ENCODE results near the gene CLSTN2. TPM values are rescaled to one million over a fixed set of nuclear protein-coding genes. Genes with fewer than 3 reads are reported as not detected.

The CLSTN2 gene
- total and polyA plus RNA-seq, 2 experiments from 2014 or later = 23.0 to 27.0 TPM

- no peaks in the 10 kb centered on the region for H3K36me3 ChIP-seq (replicated peaks; ENCODE audit: insufficient read depth, low read depth)
Observed at GRCh38 chr3:140015741-140016140, 80.8 kb downstream of the CLSTN2 start.

DNA sequence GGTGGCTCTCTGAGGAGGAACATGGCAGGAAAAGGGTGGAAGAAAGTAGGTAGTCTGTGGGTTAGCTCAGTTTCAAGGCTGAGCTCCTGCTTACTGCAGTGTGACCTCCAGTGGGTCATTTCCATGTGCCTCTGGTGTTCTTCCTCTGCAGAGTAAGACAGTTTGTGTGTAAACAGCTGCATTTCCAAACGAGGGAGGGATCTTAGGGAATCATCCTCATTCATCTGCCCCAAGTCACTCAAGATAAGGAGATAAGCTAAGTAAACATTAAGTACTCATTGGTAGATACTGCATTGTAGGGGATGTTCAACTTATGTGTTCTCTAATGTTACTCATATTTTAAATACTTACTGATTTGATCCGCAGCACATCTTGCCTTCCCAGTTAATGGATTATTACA, 83.6 kb downstream of the CLSTN2 start:
- H3K27me3 ChIP-seq = no peaks in the 10 kb centered on the region
- 31% methylated on average over 2 of the region's 2 CpGs for WGBS (ENCODE audit: low lambda C conversion rate, missing lambda C conversion rate)
- no peak overlapping the region for H2AFZ ChIP-seq
- no peak overlapping the region for H3K4me3 ChIP-seq
- H3K9me3 ChIP-seq (ENCODE audit: low read depth) = no peaks in the 10 kb centered on the region
- peaks cover 5% of the 10 kb centered on the region for H3K4me1 ChIP-seq (ENCODE audit: insufficient read depth)
- DNase-seq (ENCODE audit: low spot score) = no peak
- H3K4me2 ChIP-seq = no peak overlapping the region
- H3K36me3 ChIP-seq (replicated peaks; ENCODE audit: insufficient read depth, low read depth) = no peaks in the 10 kb centered on the region
- no peaks in the 10 kb centered on the region for H3K79me2 ChIP-seq
- no peak overlapping the region for H3K27ac ChIP-seq
- H3K9me2 ChIP-seq (replicated peaks; ENCODE audit: insufficient read depth) = no peaks in the 10 kb centered on the region
- no peaks in the 10 kb centered on the region for H4K20me1 ChIP-seq (ENCODE audit: insufficient read depth, poor library complexity, severe bottlenecking)
- TF ChIP-seq EZH2 (IDR thresholded peaks at IDR 0.05; ENCODE audit: borderline replicate concordance) (no peak), EZH2phosphoT487 (IDR thresholded peaks at IDR 0.05; ENCODE audit: low read depth, severe bottlenecking, unreplicated experiment) (no peak)

More at GRCh38 chr3:140015741-140016140, 80.8 kb downstream of the CLSTN2 start:
- no peaks in the 10 kb centered on the region for H3K9me3 ChIP-seq (ENCODE audit: low read depth)
- 91% methylated on average over 3 of the region's 3 CpGs for WGBS (ENCODE audit: low lambda C conversion rate, missing lambda C conversion rate)
- no peaks in the 10 kb centered on the region for H3K79me2 ChIP-seq
- H3K4me1 ChIP-seq (ENCODE audit: insufficient read depth) = peaks cover 5% of the 10 kb centered on the region
- no peak for DNase-seq (ENCODE audit: low spot score)
- H4K20me1 ChIP-seq (ENCODE audit: insufficient read depth, poor library complexity, severe bottlenecking) = no peaks in the 10 kb centered on the region
- H3K27me3 ChIP-seq = no peaks in the 10 kb centered on the region
- no peak overlapping the region for H2AFZ ChIP-seq
- H3K4me2 ChIP-seq = no peak overlapping the region
- no peaks in the 10 kb centered on the region for H3K9me2 ChIP-seq (replicated peaks; ENCODE audit: insufficient read depth)
- no peak overlapping the region for H3K27ac ChIP-seq
- TF ChIP-seq EZH2 (IDR thresholded peaks at IDR 0.05; ENCODE audit: borderline replicate concordance) (no peak), CTCF (IDR thresholded peaks at IDR 0.05; ENCODE audit: poor library complexity) (no peak), EZH2phosphoT487 (IDR thresholded peaks at IDR 0.05; ENCODE audit: low read depth, severe bottlenecking, unreplicated experiment) (no peak)
- no peak overlapping the region for H3K4me3 ChIP-seq

GRCh38 chr3:140019946-140020345, 85.0 kb downstream of the CLSTN2 start:
- no peak overlapping the region for H3K27ac ChIP-seq
- no peak for DNase-seq (ENCODE audit: low spot score)
- H3K27me3 ChIP-seq = no peaks in the 10 kb centered on the region
- no peak overlapping the region for H2AFZ ChIP-seq
- H3K4me1 ChIP-seq (ENCODE audit: insufficient read depth) = peaks cover 5% of the 10 kb centered on the region
- no peaks in the 10 kb centered on the region for H4K20me1 ChIP-seq (ENCODE audit: insufficient read depth, poor library complexity, severe bottlenecking)
- no peak overlapping the region for H3K4me3 ChIP-seq
- H3K79me2 ChIP-seq = no peaks in the 10 kb centered on the region
- no peaks in the 10 kb centered on the region for H3K9me2 ChIP-seq (replicated peaks; ENCODE audit: insufficient read depth)
- no peak for TF ChIP-seq CTCF (IDR thresholded peaks at IDR 0.05; ENCODE audit: poor library complexity)
- no peak for TF ChIP-seq EZH2 (IDR thresholded peaks at IDR 0.05; ENCODE audit: borderline replicate concordance)
- no peak for TF ChIP-seq EZH2phosphoT487 (IDR thresholded peaks at IDR 0.05; ENCODE audit: low read depth, severe bottlenecking, unreplicated experiment)
- no peak overlapping the region for H3K4me2 ChIP-seq
- H3K36me3 ChIP-seq (replicated peaks; ENCODE audit: insufficient read depth, low read depth) = no peaks in the 10 kb centered on the region
- 49% methylated on average over 2 of the region's 2 CpGs for WGBS (ENCODE audit: low lambda C conversion rate, missing lambda C conversion rate)
- no peaks in the 10 kb centered on the region for H3K9me3 ChIP-seq (ENCODE audit: low read depth)

DNA sequence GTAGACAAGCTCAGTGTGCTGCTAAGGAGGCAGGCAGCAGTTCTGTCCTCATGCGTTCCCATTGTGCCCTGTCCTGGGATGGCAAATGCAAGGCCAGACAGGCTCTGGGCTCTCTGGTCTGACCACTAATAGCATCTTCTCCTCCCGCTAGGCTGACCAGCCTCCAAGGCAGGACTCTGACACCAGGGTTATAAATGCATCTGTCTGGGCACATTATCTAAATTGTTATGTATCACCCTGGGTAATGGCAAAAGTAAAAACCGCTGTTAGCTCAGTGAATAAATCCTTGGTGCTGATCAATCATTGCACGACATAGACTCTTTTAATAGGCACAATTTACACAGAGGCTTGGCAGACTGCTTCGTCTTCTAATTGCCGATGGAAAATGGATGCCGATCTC, 85.6 kb downstream of the CLSTN2 start:
- DNase-seq (ENCODE audit: low spot score) = no peak
- Histone ChIP-seq H3K27me3 (no peaks in the 10 kb centered on the region), H2AFZ (no peak overlapping the region), H3K4me3 (no peak overlapping the region), H3K4me1 (ENCODE audit: insufficient read depth) (peaks cover 5% of the 10 kb centered on the region), H3K9me3 (ENCODE audit: low read depth) (no peaks in the 10 kb centered on the region), H3K4me2 (no peak overlapping the region), H3K79me2 (no peaks in the 10 kb centered on the region), H3K36me3 (replicated peaks; ENCODE audit: insufficient read depth, low read depth) (no peaks in the 10 kb centered on the region), H3K27ac (no peak overlapping the region), H3K9me2 (replicated peaks; ENCODE audit: insufficient read depth) (no peaks in the 10 kb centered on the region), H4K20me1 (ENCODE audit: insufficient read depth, poor library complexity, severe bottlenecking) (no peaks in the 10 kb centered on the region)
- TF ChIP-seq EZH2 (IDR thresholded peaks at IDR 0.05; ENCODE audit: borderline replicate concordance) (no peak), CTCF (IDR thresholded peaks at IDR 0.05; ENCODE audit: poor library complexity) (no peak), EZH2phosphoT487 (IDR thresholded peaks at IDR 0.05; ENCODE audit: low read depth, severe bottlenecking, unreplicated experiment) (no peak)
- WGBS (ENCODE audit: low lambda C conversion rate, missing lambda C conversion rate) = 75% methylated on average over 7 of the region's 7 CpGs

All from hepatocyte (in vitro differentiated cells).